CD14-positive monocyte (primary cell): ENCODE data around the gene ZFP62. TPM values are rescaled to one million over a fixed set of nuclear protein-coding genes. Genes with fewer than 3 reads are reported as not detected.
A peak's percentile ranks its signal among the peaks of the same experiment; 100 is the strongest.

Experiments
- DNase-seq, 3 donors: peaks; one replicate each; pipeline ENCODE4 v3.0.0-alpha.2; 2011 to 2022
- H2AFZ ChIP-seq: 2 replicates; pipeline ENCODE4 v1.6.0; 2012; ENCODE audit warnings: mild to moderate bottlenecking, low read depth, low read length, inconsistent platforms; ENCODE audit not compliant: insufficient read depth, poor library complexity, severe bottlenecking
- H3K27ac ChIP-seq, 2 donors: 1 replicate in 1 of 2; 2 replicates in 1 of 2; pipeline ENCODE4 v1.5.1; 2012 to 2013; ENCODE audit warnings: low read length in 2 of 2, control low read depth in 1 of 2, inconsistent platforms in 1 of 2, low read depth in 1 of 2, mild to moderate bottlenecking in 1 of 2
- H3K27me3 ChIP-seq, 2 donors: one replicate each; pipeline versions ENCODE4 v1.6.0 to v1.6.1; 2011 to 2013; ENCODE audit warnings: low read length in 2 of 2; ENCODE audit not compliant: control insufficient read depth in 2 of 2, insufficient read depth in 2 of 2
- H3K36me3 ChIP-seq, 2 donors: replicated peaks in 1 of 2; 1 replicate in 1 of 2; 2 replicates in 1 of 2; pipeline versions ENCODE4 v1.5.1 to v1.6.1; 2012 to 2013; ENCODE audit warnings: low read length in 2 of 2, control low read depth in 1 of 2, inconsistent platforms in 1 of 2, mild to moderate bottlenecking in 1 of 2; ENCODE audit not compliant: insufficient read depth in 2 of 2, control insufficient read depth in 1 of 2
- H3K4me1 ChIP-seq, 2 donors: 1 replicate in 1 of 2; 2 replicates in 1 of 2; pipeline versions ENCODE4 v1.5.1 to v1.6.1; 2012 to 2013; ENCODE audit warnings: low read length in 2 of 2, control low read depth in 1 of 2, inconsistent platforms in 1 of 2, mild to moderate bottlenecking in 1 of 2, moderate library complexity in 1 of 2; ENCODE audit not compliant: insufficient read depth in 2 of 2, control insufficient read depth in 1 of 2
- H3K4me2 ChIP-seq: replicated peaks from 2 replicates; pipeline ENCODE3; 2012; ENCODE audit warnings: low read length, moderate library complexity, mild to moderate bottlenecking; ENCODE audit not compliant: poor library complexity, severe bottlenecking; ENCODE audit errors: extremely low read depth
- H3K4me3 ChIP-seq, 3 experiments: fragments of 200-600 bp in 1 of 3; sonication (generic) in 1 of 3; replicated peaks in 1 of 3; 1 replicate in 2 of 3; 2 replicates in 1 of 3; pipeline ENCODE4 v1.5.1; 2011 to 2013; ENCODE audit warnings: low read length in 3 of 3, mild to moderate bottlenecking in 3 of 3, control low read depth in 2 of 3, low read depth in 2 of 3, inconsistent platforms in 1 of 3, moderate library complexity in 1 of 3
- H3K79me2 ChIP-seq: 2 replicates; pipeline ENCODE4 v1.6.0; 2012; ENCODE audit warnings: mild to moderate bottlenecking, control low read depth, inconsistent platforms, low read length, moderate library complexity; ENCODE audit not compliant: insufficient read depth
- H3K9ac ChIP-seq: 2 replicates; pipeline ENCODE4 v1.6.0; 2017; ENCODE audit warnings: low read length, mild to moderate bottlenecking; ENCODE audit not compliant: insufficient read depth, poor library complexity, severe bottlenecking
- H3K9me3 ChIP-seq, 2 donors: replicated peaks in 1 of 2; 1 replicate in 1 of 2; 2 replicates in 1 of 2; pipeline versions ENCODE4 v1.5.1 to v1.6.1; 2012 to 2013; ENCODE audit warnings: low read length in 2 of 2, control low read depth in 1 of 2; ENCODE audit not compliant: control insufficient read depth in 1 of 2, insufficient read depth in 1 of 2
- H4K20me1 ChIP-seq: 2 replicates; pipeline ENCODE4 v1.6.0; 2012; ENCODE audit warnings: mild to moderate bottlenecking, low read length, control low read depth, moderate library complexity; ENCODE audit not compliant: insufficient read depth
- H3K27ac Mint-ChIP-seq, 7 donors: one replicate each; pipeline ENCODE4 v1.8.0; 2020; ENCODE audit warnings: mild to moderate bottlenecking in 7 of 7, mixed read lengths in 7 of 7, moderate library complexity in 6 of 7, inconsistent platforms in 2 of 7
- H3K27me3 Mint-ChIP-seq, 3 donors: one replicate each; pipeline ENCODE4 v1.8.0; 2021 to 2022; ENCODE audit warnings: low read depth in 3 of 3, mild to moderate bottlenecking in 3 of 3, mixed read lengths in 3 of 3, moderate library complexity in 3 of 3, inconsistent platforms in 1 of 3
- H3K36me3 Mint-ChIP-seq, 2 donors: one replicate each; pipeline ENCODE4 v1.8.0; 2020; ENCODE audit warnings: mixed read lengths in 2 of 2, inconsistent platforms in 1 of 2, mild to moderate bottlenecking in 1 of 2
- H3K4me1 Mint-ChIP-seq: one replicate; pipeline ENCODE4 v1.8.0; 2020; ENCODE audit warnings: mild to moderate bottlenecking, mixed read lengths
- H3K4me3 Mint-ChIP-seq, 2 donors: one replicate each; pipeline ENCODE4 v1.8.0; 2020; ENCODE audit warnings: mild to moderate bottlenecking in 2 of 2, mixed read lengths in 2 of 2, moderate library complexity in 1 of 2
- H3K9me3 Mint-ChIP-seq, 7 donors: one replicate each; pipeline ENCODE4 v1.8.0; 2020 to 2022; ENCODE audit warnings: mixed read lengths in 7 of 7, mild to moderate bottlenecking in 6 of 7, moderate library complexity in 6 of 7, inconsistent platforms in 2 of 7
- WGBS: methylation state at CpG from one replicate; pipeline ENCODE4 v1.1.5; 2013; ENCODE audit warnings: missing lambda C conversion rate; ENCODE audit not compliant: insufficient coverage; 5-methylcytosine and 5-hydroxymethylcytosine counted together
- intact Hi-C, 2 donors: fragments of 100-400 bp; cut with micrococcal nuclease; formaldehyde crosslinking; loops; one replicate each; pipeline versions ENCODE4 v1.15.0 to v1.15.1; 2023
- polyA plus RNA-seq, 3 donors: library from polyadenylated mRNA; depleted of rRNA in 1 of 3; unstranded in 2 of 3; stranded (reverse) in 1 of 3; fragments of 300-500 nt in 2 of 3; fragments of >200 nt in 1 of 3; fragmentation: Illumina TruSeq in 2 of 3; gene quantifications; 1 replicate in 2 of 3; 2 replicates in 1 of 3; pipeline ENCODE4 v1.2.3, GENCODE V29; 2012 to 2021
- TF ChIP-seq, protein P1 (sequence below): fragments of 200-600 bp; IDR thresholded peaks from one replicate; pipeline ENCODE4 v1.8.0; 2022; ENCODE audit warnings: antibody characterized with exemption, mild to moderate bottlenecking

The ZFP62 gene
- polyA plus RNA-seq, 3 donors, result 4.1 to 7.1 (median 6.5) TPM

DNA sequence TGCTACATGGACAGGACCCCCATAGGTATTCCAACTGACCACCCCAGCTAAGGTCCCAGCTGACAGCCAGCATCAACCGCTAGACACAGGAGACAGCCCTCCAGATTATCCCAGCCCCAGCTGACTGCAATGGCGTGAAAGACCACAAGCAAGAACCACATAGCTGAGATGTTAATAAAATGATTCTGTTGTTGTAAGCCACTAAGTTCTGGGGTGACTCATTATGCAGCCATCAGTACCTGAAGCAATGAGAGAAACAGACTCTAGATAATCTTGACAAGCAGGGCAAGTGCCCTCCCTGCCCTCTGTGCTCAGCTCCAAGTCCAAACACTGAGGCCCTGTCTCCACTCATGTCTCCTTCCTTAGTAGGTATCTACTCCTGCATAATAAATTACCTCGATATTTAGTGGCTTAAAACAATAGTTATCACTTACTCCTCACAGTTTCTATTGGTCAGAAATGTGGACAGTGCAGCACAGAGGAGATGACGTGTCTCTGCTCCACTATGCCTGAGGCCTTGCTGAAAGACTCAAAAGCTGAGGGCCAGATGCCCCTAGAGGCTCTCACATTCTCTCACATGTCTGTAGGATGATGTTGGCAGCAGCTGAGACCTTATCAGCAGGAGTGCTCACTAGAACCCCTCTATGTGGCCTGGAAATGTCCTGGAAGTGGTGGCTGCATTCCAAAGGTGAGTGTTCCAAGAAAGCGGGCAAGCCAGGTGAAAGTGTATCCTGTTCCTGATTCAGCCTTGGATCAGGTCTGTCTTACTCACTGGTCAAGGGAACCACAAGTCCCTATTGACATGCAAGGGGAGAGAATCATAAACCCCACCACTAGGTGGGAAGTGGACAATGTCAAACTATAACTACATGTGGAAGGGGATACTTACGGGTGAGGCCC is 60.9 kb downstream of the ZFP62 start:
- peak overlapping the region; percentile 95 to 96 for H3K4me3 Mint-ChIP-seq
- DNase-seq, result peak in 1 of 3 donors; percentile 47
- H3K27me3 Mint-ChIP-seq, result no peaks in the 10 kb centered on the region
- H3K36me3 Mint-ChIP-seq, result peaks cover 57 to 65% of the 10 kb centered on the region in 2 donors
- H3K27ac Mint-ChIP-seq, result peak overlapping the region; percentile 58 to 97 (median 71)
- intact Hi-C loops, result loop anchor here (5.0 to 10.0 kb wide), 3 partner anchors 37 to 425 kb away; partner anchors contain the start of gene TRIM41 (in 2 of the 2)
- H4K20me1 ChIP-seq, result peaks cover 75% of the 10 kb centered on the region
- no peaks in the 10 kb centered on the region for H3K9me3 Mint-ChIP-seq
- TF ChIP-seq, protein P1, sequence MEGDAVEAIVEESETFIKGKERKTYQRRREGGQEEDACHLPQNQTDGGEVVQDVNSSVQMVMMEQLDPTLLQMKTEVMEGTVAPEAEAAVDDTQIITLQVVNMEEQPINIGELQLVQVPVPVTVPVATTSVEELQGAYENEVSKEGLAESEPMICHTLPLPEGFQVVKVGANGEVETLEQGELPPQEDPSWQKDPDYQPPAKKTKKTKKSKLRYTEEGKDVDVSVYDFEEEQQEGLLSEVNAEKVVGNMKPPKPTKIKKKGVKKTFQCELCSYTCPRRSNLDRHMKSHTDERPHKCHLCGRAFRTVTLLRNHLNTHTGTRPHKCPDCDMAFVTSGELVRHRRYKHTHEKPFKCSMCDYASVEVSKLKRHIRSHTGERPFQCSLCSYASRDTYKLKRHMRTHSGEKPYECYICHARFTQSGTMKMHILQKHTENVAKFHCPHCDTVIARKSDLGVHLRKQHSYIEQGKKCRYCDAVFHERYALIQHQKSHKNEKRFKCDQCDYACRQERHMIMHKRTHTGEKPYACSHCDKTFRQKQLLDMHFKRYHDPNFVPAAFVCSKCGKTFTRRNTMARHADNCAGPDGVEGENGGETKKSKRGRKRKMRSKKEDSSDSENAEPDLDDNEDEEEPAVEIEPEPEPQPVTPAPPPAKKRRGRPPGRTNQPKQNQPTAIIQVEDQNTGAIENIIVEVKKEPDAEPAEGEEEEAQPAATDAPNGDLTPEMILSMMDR, result peak; percentile 8
- H3K4me3 ChIP-seq, result peak overlapping the region in 1 of 3 experiments; percentile 98
- H3K9me3 ChIP-seq, result no peaks in the 10 kb centered on the region
- H3K4me2 ChIP-seq, result peak overlapping the region; percentile 92
- peaks cover 98% of the 10 kb centered on the region for H3K79me2 ChIP-seq
- H3K27me3 ChIP-seq, result no peaks in the 10 kb centered on the region
- peaks cover 61 to 76% of the 10 kb centered on the region in 2 donors for H3K4me1 ChIP-seq
- H3K4me1 Mint-ChIP-seq, result peaks cover 80% of the 10 kb centered on the region
- no CpG with 5 or more reads among the region's 6 CpGs for WGBS
- no peak overlapping the region for H2AFZ ChIP-seq
- H3K27ac ChIP-seq, result peak overlapping the region in 1 of 2 donors; percentile 98
- no peak overlapping the region for H3K9ac ChIP-seq
- H3K36me3 ChIP-seq, result peaks cover 45 to 65% of the 10 kb centered on the region in 2 donors

DNA sequence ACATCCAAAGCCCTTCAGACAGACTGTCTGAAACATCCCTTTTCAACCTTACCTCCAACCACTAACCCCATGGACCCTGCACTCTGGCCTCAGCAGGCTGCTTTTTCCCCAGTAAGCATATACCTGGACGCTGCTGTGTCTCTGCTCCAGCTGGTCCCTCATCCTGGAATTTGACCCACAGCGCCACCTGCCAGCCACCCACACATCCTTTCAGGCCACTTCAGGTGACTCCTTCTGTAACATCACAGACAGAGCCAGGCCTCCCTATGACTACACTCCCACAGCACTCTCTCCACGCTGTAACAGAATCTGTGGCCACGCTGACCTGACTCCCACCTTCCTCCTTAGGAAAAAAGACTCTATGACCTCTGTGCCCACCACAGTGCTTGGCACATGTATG is 61.9 kb downstream of the ZFP62 start:
- DNase-seq, result no peak
- Histone ChIP-seq H3K4me2 (peak overlapping the region; percentile 92), H3K4me3 (peak overlapping the region in 1 of 3 experiments; percentile 98)

More for the DNA sequence above, 61.9 kb downstream of the ZFP62 start:
- no peaks in the 10 kb centered on the region for H3K9me3 ChIP-seq
- TF ChIP-seq, protein P1, result no peak
- no peaks in the 10 kb centered on the region for H3K9me3 Mint-ChIP-seq
- no peaks in the 10 kb centered on the region for H3K27me3 ChIP-seq
- H3K79me2 ChIP-seq, result peaks cover 99% of the 10 kb centered on the region
- no peaks in the 10 kb centered on the region for H3K27me3 Mint-ChIP-seq
- intact Hi-C loops, result no loop called here
- peaks cover 51 to 66% of the 10 kb centered on the region in 2 donors for H3K4me1 ChIP-seq
- peak overlapping the region in 1 of 2 donors; percentile 98 for H3K27ac ChIP-seq
- H3K27ac Mint-ChIP-seq, result peak overlapping the region; percentile 2 to 97 (median 72)
- peaks cover 65 to 72% of the 10 kb centered on the region in 2 donors for H3K36me3 Mint-ChIP-seq
- peaks cover 84% of the 10 kb centered on the region for H4K20me1 ChIP-seq
- H3K9ac ChIP-seq, result no peak overlapping the region
- H3K36me3 ChIP-seq, result peaks cover 53 to 74% of the 10 kb centered on the region in 2 donors
- WGBS, result 89% methylated on average over 2 of the region's 4 CpGs
- H3K4me1 Mint-ChIP-seq, result peaks cover 76% of the 10 kb centered on the region
- H2AFZ ChIP-seq, result no peak overlapping the region
- peak overlapping the region; percentile 63 to 95 for H3K4me3 Mint-ChIP-seq
